Common myeloid progenitor, CD34-positive (primary cell): ENCODE results near the gene BEND5.
A peak's percentile ranks its signal among the peaks of the same experiment; 100 is the strongest.

Experiments used
- CTCF ChIA-PET: fragments of 350-600 bp; sonication (Branson Sonifier 250); formaldehyde crosslinking; loops from one replicate; lab custom pipeline; 2021; ENCODE audit warnings: antibody characterized with exemption; lab: Charles Lee
- POLR2A ChIA-PET: fragments of 350-600 bp; sonication (Branson Sonifier 250); formaldehyde crosslinking; loops from one replicate; lab custom pipeline; 2021; ENCODE audit warnings: antibody characterized with exemption; lab: Charles Lee
- DNase-seq, 3 donors: peaks; one replicate each; pipeline versions ENCODE4 v3.0.0 to v3.0.0-alpha.2; 2013
- H3K27ac ChIP-seq, 2 experiments: 1 replicate in 1 of 2; 2 replicates in 1 of 2; pipeline ENCODE4 v1.7.0; 2013; ENCODE audit warnings: inconsistent platforms in 2 of 2, low read length in 2 of 2, mild to moderate bottlenecking in 2 of 2, low read depth in 1 of 2, moderate library complexity in 1 of 2; ENCODE audit not compliant: severe bottlenecking in 2 of 2, insufficient read depth in 1 of 2, poor library complexity in 1 of 2
- H3K27me3 ChIP-seq, 5 experiments: replicated peaks in 2 of 5; 1 replicate in 3 of 5; 2 replicates in 2 of 5; pipeline versions ENCODE4 v1.6.1 to v1.7.0; 2013; ENCODE audit warnings: low read length in 4 of 5, mild to moderate bottlenecking in 2 of 5, moderate library complexity in 2 of 5, inconsistent platforms in 1 of 5; ENCODE audit not compliant: insufficient read depth in 5 of 5, control insufficient read depth in 4 of 5
- H3K36me3 ChIP-seq, 4 experiments: 1 replicate in 2 of 4; 2 replicates in 2 of 4; pipeline versions ENCODE4 v1.6.1 to v1.7.0; 2013; ENCODE audit warnings: low read length in 3 of 4, control low read depth in 1 of 4, mild to moderate bottlenecking in 1 of 4; ENCODE audit not compliant: control insufficient read depth in 4 of 4, insufficient read depth in 4 of 4
- H3K4me1 ChIP-seq, 4 experiments: 1 replicate in 3 of 4; 2 replicates in 1 of 4; pipeline versions ENCODE4 v1.6.1 to v1.7.1; 2013; ENCODE audit warnings: low read length in 3 of 4, mild to moderate bottlenecking in 3 of 4, control low read depth in 1 of 4, inconsistent platforms in 1 of 4, moderate library complexity in 1 of 4; ENCODE audit not compliant: control insufficient read depth in 4 of 4, insufficient read depth in 4 of 4; ENCODE audit errors: control extremely low read depth in 1 of 4
- H3K4me3 ChIP-seq, 7 experiments: 1 replicate in 4 of 7; 2 replicates in 3 of 7; pipeline versions ENCODE4 v1.5.1 to v1.7.0; 2013; ENCODE audit warnings: mild to moderate bottlenecking in 7 of 7, low read length in 6 of 7, moderate library complexity in 6 of 7, inconsistent platforms in 2 of 7, low read depth in 2 of 7, control low read depth in 1 of 7; ENCODE audit not compliant: insufficient read depth in 4 of 7, control insufficient read depth in 1 of 7; ENCODE audit errors: extremely low read depth in 1 of 7
- H3K9me3 ChIP-seq, 5 experiments: 1 replicate in 4 of 5; 2 replicates in 1 of 5; pipeline versions ENCODE4 v1.6.1 to v1.7.1; 2013; ENCODE audit warnings: low read length in 4 of 5, mild to moderate bottlenecking in 2 of 5, inconsistent platforms in 1 of 5, low read depth in 1 of 5, moderate library complexity in 1 of 5; ENCODE audit not compliant: control insufficient read depth in 4 of 5, insufficient read depth in 2 of 5; ENCODE audit errors: control extremely low read depth in 1 of 5
- WGBS: methylation state at CpG from one replicate; pipeline ENCODE4 v1.1.5; 2013; ENCODE audit not compliant: insufficient coverage; 5-methylcytosine and 5-hydroxymethylcytosine counted together

BEND5 gene

GRCh38 chr1:48767975-48768510, 8.6 kb downstream of the BEND5 start:
- peak overlapping the region in 1 of 2 experiments; percentile 30 for H3K27ac ChIP-seq
- H3K27me3 ChIP-seq = no peaks in the 10 kb centered on the region
- H3K4me3 ChIP-seq = no peak overlapping the region
- CTCF ChIA-PET = interaction anchor here (1.0 kb wide), 1 partner anchor 10 kb away, joined by 3 read pairs; no protein-coding TSS in a partner anchor
- peaks cover 16 to 42% (median 29%) of the 10 kb centered on the region in 4 experiments for H3K36me3 ChIP-seq
- DNase-seq = peak; percentile 43 to 74 (median 62)
- H3K4me1 ChIP-seq = peaks cover 10 to 17% (median 10%) of the 10 kb centered on the region in 4 experiments
- POLR2A ChIA-PET = no interaction called here
- no peaks in the 10 kb centered on the region for H3K9me3 ChIP-seq

GRCh38 chr1:48765335-48765734, 11.4 kb downstream of the BEND5 start:
- no peak for DNase-seq
- POLR2A ChIA-PET = no interaction called here
- CTCF ChIA-PET = interaction anchor here (0.9 to 1.5 kb wide), 3 partner anchors 8 to 28 kb away, joined by 3 to 5 read pairs (median 3); no protein-coding TSS in a partner anchor
- no peaks in the 10 kb centered on the region for H3K27me3 ChIP-seq
- H3K4me1 ChIP-seq = peaks cover 10 to 17% (median 10%) of the 10 kb centered on the region in 4 experiments
- no peaks in the 10 kb centered on the region for H3K9me3 ChIP-seq
- no peak overlapping the region for H3K27ac ChIP-seq
- H3K4me3 ChIP-seq = no peak overlapping the region
- H3K36me3 ChIP-seq = peaks cover 14 to 33% (median 21%) of the 10 kb centered on the region in 4 experiments
- WGBS = 100% methylated on average over 1 of the region's 1 CpG

GRCh38 chr1:48761986-48762385, 14.7 kb downstream of the BEND5 start:
- no peak overlapping the region for H3K4me3 ChIP-seq
- no peaks in the 10 kb centered on the region for H3K27me3 ChIP-seq
- 98% methylated on average over 7 of the region's 7 CpGs for WGBS
- no peak overlapping the region for H3K27ac ChIP-seq
- no peaks in the 10 kb centered on the region for H3K4me1 ChIP-seq
- POLR2A ChIA-PET = no interaction called here
- no peaks in the 10 kb centered on the region for H3K9me3 ChIP-seq
- no peak for DNase-seq
- CTCF ChIA-PET = no interaction called here
- peaks cover 30 to 64% (median 36%) of the 10 kb centered on the region in 4 experiments for H3K36me3 ChIP-seq

GRCh38 chr1:48761411-48761810, 15.3 kb downstream of the BEND5 start:
- no peaks in the 10 kb centered on the region for H3K4me1 ChIP-seq
- DNase-seq = no peak
- H3K27ac ChIP-seq = no peak overlapping the region
- H3K27me3 ChIP-seq = no peaks in the 10 kb centered on the region
- peaks cover 30 to 64% (median 35%) of the 10 kb centered on the region in 4 experiments for H3K36me3 ChIP-seq
- no peak overlapping the region for H3K4me3 ChIP-seq
- CTCF ChIA-PET = interaction anchor here (1.4 kb wide), 1 partner anchor 20 kb away, joined by 3 read pairs; no protein-coding TSS in a partner anchor
- H3K9me3 ChIP-seq = no peaks in the 10 kb centered on the region
- POLR2A ChIA-PET = no interaction called here

GRCh38 chr1:48760857-48761256, 15.8 kb downstream of the BEND5 start:
- Histone ChIP-seq H3K4me3 (no peak overlapping the region), H3K36me3 (peaks cover 32 to 65% (median 35%) of the 10 kb centered on the region in 4 experiments), H3K27me3 (no peaks in the 10 kb centered on the region), H3K4me1 (no peaks in the 10 kb centered on the region), H3K9me3 (no peaks in the 10 kb centered on the region), H3K27ac (no peak overlapping the region)
- CTCF ChIA-PET = interaction anchor here (1.4 kb wide), 1 partner anchor 21 kb away, joined by 3 read pairs; no protein-coding TSS in a partner anchor
- POLR2A ChIA-PET = no interaction called here
- DNase-seq = no peak
- WGBS = 97% methylated on average over 7 of the region's 7 CpGs

- H3K36me3 ChIP-seq = peaks cover 28 to 74% (median 43%) of the 10 kb centered on the region in 4 experiments
- no peak for DNase-seq
- H3K27me3 ChIP-seq = no peaks in the 10 kb centered on the region
- H3K9me3 ChIP-seq = no peaks in the 10 kb centered on the region
- H3K27ac ChIP-seq = no peak overlapping the region
- POLR2A ChIA-PET = no interaction called here
- no peak overlapping the region for H3K4me3 ChIP-seq
- 96% methylated on average over 18 of the region's 18 CpGs for whole genome bisulfite sequencing
- CTCF ChIA-PET = interaction anchor here (0.6 to 1.0 kb wide), 2 partner anchors 10 to 32 kb away, joined by 3 read pairs; no protein-coding TSS in a partner anchor
- H3K4me1 ChIP-seq = no peaks in the 10 kb centered on the region
Measured at GRCh38 chr1:48758976-48759375, 17.7 kb downstream of the BEND5 start.

GRCh38 chr1:48757363-48757762, 19.3 kb downstream of the BEND5 start:
- Histone ChIP-seq H3K9me3 (no peaks in the 10 kb centered on the region), H3K27ac (no peak overlapping the region), H3K4me1 (no peaks in the 10 kb centered on the region), H3K27me3 (no peaks in the 10 kb centered on the region), H3K36me3 (peaks cover 26 to 80% (median 46%) of the 10 kb centered on the region in 4 experiments), H3K4me3 (no peak overlapping the region)
- ChIA-PET POLR2A (no interaction called here), CTCF (interaction anchor here (1.9 kb wide), 1 partner anchor 60 kb away, joined by 4 read pairs; no protein-coding TSS in a partner anchor)
- no peak for DNase-seq
- 100% methylated on average over 2 of the region's 2 CpGs for WGBS
